Stimulated activated CD4-positive, alpha-beta T cell treated with anti-CD3 and anti-CD28 coated beads, Interleukin-2, amount 100 ng/mL, for 24 hours (primary cell): ENCODE measurements around the gene CCNH.

ENCODE experiments used
- DNase-seq, 2 donors: peaks; one replicate each; pipeline ENCODE4 v3.0.0-alpha.2; 2020

Gene CCNH

GRCh38 chr5:87359106-87359505 lies 53.6 kb downstream of the CCNH start:
- no peak for DNase-seq

DNA sequence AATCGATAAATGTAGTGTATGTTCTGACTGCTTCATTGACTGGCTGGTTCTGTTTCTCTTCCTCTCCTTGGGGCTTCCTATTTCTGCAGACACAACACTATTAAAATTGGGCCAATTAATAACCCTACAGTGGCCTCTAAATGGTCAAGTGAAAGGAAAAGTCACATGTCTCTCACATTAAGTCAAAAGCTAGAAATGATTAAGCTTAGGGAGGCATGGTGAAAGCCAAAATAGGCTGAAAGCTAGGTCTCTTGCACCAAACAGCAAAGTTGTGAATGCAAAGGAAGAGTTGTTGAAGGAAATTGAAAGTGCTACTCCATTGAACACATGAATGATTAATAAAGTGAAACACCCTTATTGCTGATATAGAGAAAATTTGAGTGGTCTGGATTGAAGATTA lies 58.2 kb downstream of the CCNH start:
- DNase-seq, result no peak

- DNase-seq, result no peak
Observed at GRCh38 chr5:87347841-87348240, 64.9 kb downstream of the CCNH start.

DNA sequence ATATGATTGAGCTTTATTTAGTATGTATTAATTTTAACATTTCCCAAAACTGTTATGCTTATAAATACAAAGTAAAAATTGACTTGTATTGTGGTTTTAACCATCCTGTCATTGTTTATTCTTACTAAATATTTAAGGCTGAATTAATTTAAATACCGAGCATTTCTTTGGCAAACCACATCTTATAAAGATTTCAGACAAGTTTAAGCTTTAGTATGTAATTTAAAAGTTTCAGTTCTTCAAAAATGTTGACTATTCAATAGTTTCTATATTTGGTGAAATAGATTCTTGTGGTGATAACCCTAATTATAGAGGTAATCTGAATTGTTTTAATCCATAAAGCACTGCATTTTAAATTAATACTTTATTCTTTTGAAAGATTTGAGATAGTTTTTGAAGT lies 65.5 kb downstream of the CCNH start:
- DNase-seq, result no peak
